ENCODE data around the gene THBD. TPM values are rescaled to one million over a fixed set of nuclear protein-coding genes. Genes with fewer than 3 reads are reported as not detected.

THBD gene, protein sequence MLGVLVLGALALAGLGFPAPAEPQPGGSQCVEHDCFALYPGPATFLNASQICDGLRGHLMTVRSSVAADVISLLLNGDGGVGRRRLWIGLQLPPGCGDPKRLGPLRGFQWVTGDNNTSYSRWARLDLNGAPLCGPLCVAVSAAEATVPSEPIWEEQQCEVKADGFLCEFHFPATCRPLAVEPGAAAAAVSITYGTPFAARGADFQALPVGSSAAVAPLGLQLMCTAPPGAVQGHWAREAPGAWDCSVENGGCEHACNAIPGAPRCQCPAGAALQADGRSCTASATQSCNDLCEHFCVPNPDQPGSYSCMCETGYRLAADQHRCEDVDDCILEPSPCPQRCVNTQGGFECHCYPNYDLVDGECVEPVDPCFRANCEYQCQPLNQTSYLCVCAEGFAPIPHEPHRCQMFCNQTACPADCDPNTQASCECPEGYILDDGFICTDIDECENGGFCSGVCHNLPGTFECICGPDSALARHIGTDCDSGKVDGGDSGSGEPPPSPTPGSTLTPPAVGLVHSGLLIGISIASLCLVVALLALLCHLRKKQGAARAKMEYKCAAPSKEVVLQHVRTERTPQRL
- 104 and 139 TPM in 2 replicates for total RNA-seq

DNA sequence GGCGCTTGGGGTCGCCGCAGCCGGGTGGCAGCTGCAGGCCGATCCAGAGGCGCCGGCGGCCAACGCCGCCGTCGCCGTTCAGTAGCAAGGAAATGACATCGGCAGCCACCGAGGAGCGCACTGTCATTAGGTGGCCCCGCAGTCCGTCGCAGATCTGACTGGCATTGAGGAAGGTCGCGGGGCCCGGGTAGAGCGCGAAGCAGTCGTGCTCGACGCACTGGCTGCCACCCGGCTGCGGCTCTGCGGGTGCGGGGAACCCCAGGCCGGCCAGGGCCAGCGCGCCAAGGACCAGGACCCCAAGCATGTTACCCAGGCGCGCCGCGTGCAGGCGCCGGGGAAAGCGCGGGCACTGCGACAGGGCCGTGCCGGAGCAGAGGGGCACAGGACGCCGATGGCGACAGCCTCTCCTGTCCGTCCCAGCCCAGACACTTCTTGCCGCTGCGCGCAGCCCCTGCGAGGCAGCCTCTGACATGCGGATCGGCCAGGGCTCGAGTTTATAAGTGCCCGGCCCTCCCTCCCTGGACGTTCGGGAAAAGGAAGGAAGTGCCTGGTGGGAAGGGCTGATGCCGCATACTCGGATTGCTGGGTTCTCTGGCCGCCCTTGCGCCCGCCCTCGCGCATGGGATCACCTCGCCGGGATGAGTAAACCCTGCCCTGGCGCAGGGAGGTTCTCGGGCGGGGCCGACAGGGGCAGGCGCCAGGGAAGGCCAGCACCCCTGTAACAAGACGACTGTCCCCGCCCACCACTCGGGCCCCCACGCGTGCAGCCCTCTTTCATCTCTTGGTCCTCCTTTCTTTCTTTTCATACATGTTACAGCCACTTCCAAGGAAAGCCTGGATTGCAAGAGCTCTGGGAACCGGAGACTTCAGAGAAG lies at the start of gene THBD:
Gene THBD, minus strand, starts transcription at position 472 of the 875 bp plus-strand sequence. Its CDS starts 168 bp downstream, at position 304.
- peak; percentile 79 for DNase-seq (ENCODE audit: low read depth, low spot score)

DNA sequence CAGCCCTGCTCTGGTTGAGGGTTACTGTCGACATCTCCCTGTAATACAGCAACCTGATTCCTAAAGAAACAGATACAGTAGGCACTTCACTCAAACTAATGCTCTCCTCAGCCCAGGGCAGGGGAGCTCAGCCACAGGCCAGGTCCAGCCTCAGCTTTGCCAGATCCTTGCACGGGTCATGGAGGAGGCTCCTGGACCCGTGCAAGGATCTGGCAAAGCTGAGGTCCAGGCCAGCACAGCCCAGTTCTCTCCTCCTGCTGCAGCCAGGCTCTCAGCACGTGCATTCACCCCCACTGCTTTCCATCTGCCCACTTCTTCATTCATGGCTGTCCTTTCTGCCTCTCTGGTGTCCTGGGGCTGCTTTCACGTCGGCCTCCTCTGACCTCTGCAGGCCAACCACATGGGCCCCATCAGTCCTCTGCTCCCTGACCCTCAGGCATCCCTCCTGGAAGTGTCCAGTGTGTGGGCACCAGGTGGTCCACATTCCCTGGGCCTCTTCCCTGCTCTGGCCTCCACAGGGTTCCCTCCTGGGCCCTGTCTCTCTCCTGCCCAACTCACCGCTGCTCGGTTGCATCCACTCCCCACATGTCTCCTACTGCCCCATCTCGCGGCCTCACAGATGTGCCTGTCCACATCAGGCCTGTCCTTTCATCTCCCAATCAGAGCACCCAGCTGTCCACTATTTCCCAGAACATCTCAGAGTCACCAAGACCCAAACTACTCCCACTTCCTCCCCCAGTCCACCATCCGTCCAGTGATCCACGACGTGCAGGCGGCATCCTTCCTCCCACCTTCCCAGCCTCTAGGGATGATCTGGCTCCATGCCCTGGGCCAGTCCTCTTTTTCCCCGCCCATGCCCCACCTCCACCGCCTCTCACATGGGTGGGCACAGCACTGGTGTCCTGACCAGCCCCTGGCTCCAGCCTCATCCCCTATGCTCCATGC lies 48.4 kb upstream of the THBD start:
- no peak for DNase-seq (ENCODE audit: low read depth, low spot score)

DNA sequence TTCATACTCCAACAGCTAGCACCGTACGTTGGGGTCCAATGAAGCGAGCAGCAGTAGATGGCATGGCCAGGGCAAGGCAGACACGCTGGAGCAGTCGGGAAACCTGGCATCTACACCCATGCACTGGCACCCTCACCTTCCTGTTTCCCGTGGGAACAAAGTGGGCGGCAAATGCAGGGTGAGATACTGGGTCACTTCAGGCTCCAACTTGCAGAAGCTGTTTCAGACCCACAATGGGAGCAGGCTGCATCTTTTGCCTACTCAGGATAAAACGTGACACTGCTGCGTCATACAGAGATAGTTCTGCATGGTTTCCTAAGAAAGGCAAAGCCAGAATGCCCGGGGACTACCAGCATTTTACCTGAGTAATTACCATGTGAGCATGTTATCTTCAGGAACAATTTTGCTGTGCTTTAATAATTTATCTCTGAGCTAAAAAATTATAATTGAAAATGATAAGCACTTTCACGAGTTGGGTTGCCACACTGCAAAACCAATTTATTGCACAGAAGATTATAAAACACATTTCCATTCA lies 47.6 kb upstream of the THBD start:
- DNase-seq (ENCODE audit: low read depth, low spot score): no peak

DNA sequence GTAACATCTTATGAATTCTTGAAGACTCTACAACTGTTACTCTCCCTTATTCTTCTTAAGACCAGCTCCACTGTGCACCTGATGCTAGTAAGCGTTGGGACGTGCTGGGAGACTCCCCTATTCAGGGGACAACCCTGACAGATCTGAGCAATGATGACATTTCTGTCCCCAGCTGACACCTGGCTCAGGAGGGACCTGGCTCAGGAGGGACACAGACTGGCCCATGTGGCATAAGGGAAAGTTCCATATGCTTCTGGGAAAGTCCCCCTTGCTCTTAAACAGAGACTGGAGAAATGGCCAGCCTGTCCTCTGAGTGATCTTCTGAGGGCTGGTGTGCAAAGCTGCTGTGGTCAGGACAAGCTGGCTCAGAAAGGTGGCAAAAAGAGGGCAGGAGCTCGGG lies 46.6 kb upstream of the THBD start:
- no peak for DNase-seq (ENCODE audit: low read depth, low spot score)

DNA sequence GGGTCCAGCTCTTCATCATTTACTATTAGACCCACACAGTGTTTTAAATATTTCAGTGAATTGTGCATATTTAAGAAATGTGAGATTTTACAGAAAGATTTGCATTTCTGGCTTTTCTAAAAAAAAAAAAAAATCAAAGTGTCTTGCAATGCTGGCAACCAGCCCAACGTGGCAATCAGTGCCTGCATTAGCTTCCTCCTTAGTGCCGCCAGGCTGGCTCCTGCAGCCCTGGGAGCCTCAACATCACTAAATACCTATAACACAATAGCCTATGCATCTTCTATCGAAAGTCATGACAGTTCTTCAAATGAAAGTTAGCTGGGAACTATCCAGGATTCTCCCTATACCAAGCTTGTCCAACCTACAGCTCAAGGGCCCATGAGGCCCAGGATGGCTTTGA lies 46.0 kb upstream of the THBD start:
- DNase-seq (ENCODE audit: low read depth, low spot score): no peak

DNA sequence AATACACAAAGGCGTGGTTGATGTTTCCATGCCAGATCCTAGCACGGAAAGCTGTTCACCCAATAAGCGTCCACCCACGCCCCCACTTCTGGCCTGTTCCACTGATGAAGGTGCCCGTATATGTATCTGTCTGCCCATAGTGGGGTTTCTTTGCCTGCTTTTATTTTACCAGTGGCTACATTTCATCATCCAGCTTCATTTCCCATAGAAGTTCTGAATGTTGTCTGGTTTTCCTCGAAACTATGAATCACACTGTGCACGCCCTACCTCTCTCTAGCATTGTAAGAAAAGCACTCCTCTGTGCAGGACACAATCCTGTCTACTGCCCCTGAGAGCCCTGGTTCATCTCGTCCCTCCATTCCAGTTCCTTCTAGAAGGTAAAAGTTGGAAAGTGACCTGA lies 45.5 kb upstream of the THBD start:
- DNase-seq (ENCODE audit: low read depth, low spot score): no peak

DNA sequence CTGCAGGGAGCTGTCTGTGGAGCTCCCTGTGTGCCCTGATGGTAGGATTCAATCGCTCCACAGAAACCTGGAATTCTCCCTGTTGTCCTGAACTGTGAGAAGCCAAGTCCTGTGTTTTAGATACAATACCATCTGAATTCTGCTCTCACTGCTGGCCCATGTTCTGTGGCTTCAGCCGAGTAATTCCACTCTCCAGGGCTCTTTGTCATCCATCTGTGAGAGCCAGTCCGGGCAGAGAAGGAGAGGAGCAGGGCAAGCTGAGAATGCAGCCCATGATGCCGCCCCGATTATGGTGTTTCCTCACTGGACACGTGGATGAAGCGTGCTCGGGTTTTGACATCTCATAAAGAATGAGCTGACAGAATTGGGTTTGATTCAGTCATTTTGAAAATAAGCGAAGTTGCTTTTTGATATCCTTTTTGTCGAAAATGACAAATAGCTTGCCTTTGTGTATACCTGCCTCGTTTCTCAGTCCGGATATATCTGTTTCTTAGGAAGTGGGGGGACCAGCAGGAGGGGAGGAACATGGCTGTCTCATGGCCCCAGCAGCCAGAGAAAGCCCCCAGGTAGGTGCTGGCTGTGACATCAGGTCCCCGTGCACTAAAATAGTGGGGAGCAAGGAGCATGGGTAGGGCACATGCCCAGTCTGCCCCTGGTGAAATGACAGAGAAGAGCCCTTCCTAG lies 44.9 kb upstream of the THBD start:
- DNase-seq (ENCODE audit: low read depth, low spot score): no peak

DNA sequence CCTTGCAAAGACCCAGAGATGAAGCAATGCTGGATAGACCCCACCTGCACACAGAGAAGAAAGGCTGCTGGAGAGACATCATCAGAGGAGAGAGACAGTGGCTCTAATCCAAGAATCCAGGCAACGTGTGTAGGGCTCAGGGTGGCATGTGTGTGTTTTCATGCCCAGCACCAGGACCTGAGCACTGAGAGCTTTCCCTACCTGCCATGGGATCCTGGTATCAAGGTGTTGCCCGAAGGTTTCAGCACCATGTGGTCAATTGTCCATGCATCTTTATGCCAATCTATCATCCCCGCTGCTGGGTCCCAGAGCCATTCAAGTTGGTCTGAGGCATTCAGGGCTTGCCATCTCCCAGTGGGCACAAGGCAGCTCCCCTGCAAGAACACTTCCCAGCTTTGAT lies 44.1 kb upstream of the THBD start:
- DNase-seq (ENCODE audit: low read depth, low spot score): no peak

DNA sequence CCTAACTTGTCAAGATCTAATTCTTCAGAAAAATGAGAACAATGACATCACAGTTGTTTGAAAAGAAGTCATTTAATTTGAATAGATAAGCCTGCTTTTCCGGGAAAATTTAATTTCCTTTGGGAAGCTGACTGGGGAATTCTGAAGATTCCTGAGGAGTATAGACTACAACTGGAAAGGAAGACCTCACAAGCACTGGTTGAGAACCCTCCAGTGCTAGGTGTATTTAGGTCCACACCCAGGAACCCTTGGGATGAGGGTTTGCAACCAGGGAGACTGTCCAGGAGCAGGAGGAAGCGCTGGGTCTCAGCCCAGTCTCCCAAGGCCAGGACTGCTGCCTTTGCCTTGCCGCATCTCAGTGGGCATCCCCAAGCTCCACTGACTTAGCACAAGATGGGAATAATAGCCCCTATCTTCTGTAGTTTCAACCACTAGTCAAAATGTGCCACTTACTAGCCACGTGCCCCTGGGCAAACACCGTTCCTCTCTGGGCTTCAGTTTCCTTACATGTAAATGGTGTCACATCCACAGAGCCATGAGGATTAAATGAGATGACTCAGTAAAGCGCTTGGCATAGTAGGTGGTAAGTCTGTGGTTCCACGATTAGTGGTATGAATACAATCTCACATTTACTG lies 43.5 kb upstream of the THBD start:
- no peak for DNase-seq (ENCODE audit: low read depth, low spot score)

DNA sequence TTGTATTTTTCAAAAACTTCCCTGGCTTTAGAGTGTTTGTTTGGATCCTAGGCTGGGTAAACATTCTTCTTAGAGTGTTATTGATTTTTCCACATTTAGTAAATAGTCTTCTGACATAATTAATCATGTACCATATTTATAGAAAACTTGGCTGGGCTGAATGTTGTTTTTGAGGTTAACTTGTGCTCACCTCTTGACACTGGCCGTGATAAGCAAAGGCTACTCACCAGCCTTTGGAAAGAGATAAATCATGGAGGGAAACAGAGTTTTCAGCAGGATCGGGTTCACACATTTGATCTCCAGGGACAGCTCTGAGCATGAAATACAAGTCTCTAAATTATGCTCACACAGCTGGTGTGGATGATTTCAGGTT lies 42.9 kb upstream of the THBD start:
- DNase-seq (ENCODE audit: low read depth, low spot score): peak; percentile 61

DNA sequence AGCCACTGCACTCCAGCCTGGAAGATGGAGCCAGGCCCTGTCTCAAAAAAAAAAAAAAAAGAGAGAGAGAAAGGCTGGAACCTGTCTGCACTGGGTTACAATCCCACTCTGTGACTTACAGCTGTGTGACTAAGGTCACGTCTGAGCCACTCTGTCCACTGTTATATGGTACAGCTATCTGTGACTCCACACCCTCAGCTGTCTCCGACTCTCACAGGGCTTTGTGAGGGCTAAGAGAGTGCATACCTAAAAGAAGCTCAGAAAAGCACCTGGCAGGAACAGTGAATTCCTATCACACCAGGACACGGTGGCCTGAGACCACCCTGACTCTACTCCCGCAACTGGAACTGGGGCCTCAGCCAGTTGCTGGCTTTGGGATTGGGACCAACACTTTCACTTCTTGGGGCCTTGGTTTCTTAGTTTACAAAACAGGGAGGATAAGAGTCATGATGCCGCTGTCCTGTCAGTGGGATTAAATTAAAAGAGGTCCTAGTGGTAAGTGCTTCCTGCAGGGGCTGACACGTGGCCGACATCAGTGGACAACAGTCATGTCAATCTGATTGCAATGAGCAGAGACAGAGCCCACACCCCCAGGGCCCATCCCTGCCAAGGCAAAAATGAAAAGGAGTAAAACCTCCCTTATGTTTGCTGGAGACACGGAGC lies 42.4 kb upstream of the THBD start:
- DNase-seq (ENCODE audit: low read depth, low spot score): no peak

DNA sequence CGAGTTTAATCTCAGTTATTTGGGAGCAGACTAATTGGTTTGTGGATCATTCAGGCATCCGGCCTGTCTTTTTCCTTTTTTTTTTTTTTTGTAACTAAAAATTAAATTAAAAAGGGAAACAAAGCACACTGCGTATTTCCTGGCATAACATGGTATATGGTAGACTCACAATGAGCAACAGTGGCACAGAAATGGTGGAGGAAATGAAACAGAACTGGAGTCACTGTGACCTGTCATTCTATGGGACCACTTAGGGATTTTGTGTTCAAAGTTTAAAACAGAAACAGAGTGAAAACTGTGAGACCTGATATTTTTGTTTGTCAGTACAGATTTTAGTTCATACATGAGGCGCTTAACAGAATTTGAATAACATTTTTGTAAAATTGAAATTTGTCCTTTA lies 41.4 kb upstream of the THBD start:
- DNase-seq (ENCODE audit: low read depth, low spot score): no peak

DNA sequence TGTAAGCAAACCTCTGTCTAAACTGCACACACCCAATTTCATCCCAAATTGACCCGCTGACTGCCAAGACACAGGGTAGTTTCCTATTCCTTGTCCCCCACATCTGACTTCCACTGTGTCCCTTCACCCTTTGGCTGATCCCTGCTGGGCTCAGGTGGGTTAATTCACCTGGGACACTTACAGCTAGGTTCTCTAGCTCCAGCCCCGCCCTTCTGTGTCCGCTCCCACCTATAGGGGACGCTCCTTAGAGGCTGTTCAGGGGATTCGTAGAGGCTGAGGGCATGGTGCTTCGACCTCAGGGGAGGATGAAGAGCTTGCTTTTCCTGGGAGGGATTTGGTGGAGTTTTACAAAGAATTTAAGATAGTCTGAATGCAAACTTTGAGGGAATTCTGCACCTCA lies 40.7 kb upstream of the THBD start:
- no peak for DNase-seq (ENCODE audit: low read depth, low spot score)

DNA sequence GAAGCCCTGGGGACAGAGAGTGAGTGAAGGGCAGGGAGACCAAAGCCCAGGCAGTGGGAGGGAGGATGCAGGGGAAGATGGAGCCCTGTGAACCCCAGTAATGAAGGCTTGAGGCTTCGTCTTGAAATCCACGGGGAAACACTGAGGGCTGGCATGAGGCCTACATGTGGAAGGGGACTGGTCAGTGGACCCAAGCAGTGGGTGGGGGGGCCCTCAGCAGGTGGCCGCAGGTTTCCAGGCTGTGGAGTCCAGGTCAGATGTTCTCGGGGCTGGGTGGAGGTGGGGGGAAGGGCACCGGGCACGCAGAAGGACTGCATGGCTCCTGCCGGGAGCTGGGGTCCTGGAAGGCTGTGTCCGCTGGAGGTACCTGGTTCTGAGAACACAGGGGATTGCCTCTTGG lies 39.4 kb upstream of the THBD start:
- no peak for DNase-seq (ENCODE audit: low read depth, low spot score)

DNA sequence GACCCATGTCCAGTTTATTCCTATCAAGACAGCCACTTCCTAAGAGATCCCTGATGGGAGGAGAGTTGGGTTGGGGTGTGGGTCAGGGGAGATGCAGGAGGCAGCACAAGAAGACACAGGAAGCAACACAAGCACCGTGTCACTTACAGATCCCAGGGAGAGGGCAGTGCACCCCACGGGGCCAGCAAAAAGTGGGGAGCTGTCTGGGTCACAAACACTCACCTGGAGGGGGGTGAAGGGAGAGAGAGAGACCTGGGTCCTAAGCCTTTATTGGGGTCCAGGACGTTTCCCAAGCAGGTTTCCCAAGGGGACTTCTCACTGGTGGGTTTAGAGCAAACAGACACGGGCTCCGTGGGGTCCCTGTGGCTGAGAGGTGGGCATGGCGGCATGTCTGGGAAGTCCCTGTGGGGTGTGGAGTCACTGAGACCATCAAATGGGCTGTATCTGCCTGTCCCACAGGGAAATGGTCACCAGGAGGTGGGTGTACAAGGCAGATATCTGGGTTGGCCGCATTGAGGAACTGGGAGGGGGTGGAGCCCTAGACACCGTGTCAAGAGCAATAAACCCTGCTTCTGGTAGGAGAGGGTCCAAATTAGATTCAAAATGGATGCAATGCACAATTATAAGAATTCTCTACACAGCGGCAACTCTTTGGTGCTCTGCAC lies 38.2 kb upstream of the THBD start:
- DNase-seq (ENCODE audit: low read depth, low spot score): no peak

DNA sequence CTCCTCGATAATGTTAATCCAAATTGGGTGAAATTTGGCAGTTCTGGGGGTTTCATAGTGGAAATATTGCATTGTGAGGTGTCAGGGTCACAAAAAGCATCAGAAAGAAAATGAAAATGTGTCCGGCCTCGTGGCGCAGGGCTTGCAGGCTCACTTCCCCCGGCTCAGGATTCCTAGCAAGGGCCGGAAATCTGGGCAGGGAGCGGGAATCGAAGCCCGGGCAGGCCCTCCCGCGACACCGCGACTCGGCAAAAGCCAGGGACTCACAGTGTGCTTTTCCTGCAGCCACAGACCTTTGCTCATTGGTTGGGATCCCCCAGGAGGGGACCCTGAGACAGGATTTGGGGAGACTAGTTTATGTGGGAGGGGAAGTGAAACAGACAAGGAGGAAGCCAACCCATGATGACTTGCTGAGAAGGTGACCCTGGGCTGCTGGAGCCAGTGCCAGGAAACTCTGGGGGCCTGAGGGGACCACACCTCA lies 37.5 kb upstream of the THBD start:
- no peak for DNase-seq (ENCODE audit: low read depth, low spot score)

DNA sequence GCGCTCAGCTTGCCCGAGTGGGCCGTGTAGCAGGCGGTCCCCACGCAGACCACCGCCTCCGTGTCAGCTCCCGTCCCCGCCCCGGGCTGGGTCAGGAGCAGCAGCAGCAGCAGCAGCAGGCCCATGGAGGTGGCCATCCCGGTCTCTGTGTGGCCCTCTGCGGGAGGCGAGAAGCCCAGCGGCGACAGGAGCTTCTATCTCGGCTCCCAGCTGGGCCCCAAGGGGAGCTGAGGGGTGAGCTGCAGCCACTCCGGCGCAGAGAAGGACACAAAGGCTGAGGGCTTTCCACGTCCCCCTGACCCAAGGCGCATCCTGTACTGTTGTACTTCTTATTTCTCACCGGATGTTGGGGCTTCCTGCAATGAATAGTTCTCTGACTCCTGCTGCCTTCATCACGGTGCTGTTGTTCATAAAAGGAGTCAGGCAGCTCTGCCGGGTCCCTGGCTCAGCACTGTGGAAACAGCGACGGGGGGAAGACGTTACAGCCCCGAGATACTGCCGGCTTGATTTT lies 36.6 kb upstream of the THBD start, which contains the start of gene CD93:
Gene CD93, minus strand, starts transcription at position 269 of the 511 bp plus-strand sequence. Its CDS starts 132 bp downstream, at position 137.
- peak; percentile 92 for DNase-seq (ENCODE audit: low read depth, low spot score)

DNA sequence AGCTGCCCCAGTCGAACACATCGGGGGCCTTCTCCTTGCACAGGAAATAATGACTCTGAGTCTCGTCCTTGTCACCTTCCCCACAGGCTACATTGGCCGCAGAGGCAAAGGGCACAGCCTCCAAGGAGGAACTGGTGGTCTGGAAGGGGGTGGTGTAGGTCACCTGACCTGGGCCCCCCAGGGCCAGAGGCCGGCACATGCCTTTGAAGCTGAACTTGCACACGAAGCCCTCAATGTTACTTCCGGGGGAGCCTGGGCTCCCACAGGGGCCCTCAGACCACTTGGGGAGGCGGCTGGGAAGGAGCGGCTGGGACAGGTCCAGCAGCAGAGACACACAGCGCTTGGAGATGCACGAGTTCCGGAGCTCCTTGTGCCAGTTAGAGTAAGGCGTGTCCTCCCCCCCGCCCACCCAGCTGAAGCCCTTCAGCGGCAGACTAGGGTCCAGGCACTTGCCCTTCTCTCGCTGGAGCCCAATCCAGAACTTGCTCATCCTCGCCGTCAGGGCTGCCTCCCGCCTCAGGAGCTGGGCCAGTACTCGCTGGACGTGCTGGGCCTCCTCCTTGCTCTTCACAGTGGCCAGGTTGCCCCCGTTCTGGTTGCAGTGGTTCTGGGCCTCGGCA lies 36.1 kb upstream of the THBD start:
- DNase-seq (ENCODE audit: low read depth, low spot score): no peak

Data from pulmonary artery endothelial cell (primary cell).